NCI-H345 (cell line): ENCODE results near the gene ODF2L.
"Not testable (repeated sequence)": the region's sequence is repeated elsewhere in the genome, so short reads cannot be mapped to it uniquely, and the experiment has no call there.

ENCODE experiments used
- DNase-seq: peaks from one replicate; lab custom pipeline; 2025; lab: John Stamatoyannopoulos, UW

ODF2L gene

DNA sequence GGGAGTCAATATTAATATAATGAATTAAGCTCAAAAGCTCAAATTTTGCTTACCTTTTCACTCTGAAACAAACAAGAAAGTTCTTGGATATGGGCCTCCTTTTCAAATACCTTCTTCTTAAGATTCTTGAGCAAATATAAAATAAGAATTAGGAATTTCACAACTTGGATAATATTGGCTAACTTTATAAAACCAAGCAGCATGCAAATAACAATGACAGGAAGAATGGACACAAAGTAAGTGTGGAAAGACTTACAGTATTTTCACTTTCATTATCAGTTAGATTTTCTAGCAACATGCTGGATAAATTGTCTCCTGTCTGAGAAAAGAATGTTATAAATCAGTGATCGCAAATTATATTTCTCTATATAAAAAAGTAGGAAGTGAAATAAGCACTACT is 13.2 kb downstream of the ODF2L start:
- DNase-seq, result no peak

DNA sequence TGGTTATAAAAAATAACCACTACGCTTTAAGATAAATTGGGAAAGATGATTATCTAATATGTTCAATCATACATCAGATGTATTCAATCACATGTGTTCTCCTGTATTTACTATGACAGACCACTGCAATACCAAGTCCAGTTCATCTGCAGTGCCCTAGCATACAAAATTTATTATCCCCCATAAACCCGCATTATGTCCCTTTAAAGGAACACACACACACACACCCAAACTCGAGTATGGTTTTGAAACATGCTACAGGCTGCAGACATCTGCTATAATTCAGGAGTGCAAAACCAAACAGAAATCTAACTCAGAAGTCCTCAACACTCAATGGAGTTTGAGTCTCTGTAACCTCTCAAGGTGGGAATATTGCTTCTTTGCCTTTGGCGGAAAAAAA is 14.9 kb downstream of the ODF2L start:
- no peak for DNase-seq

DNA sequence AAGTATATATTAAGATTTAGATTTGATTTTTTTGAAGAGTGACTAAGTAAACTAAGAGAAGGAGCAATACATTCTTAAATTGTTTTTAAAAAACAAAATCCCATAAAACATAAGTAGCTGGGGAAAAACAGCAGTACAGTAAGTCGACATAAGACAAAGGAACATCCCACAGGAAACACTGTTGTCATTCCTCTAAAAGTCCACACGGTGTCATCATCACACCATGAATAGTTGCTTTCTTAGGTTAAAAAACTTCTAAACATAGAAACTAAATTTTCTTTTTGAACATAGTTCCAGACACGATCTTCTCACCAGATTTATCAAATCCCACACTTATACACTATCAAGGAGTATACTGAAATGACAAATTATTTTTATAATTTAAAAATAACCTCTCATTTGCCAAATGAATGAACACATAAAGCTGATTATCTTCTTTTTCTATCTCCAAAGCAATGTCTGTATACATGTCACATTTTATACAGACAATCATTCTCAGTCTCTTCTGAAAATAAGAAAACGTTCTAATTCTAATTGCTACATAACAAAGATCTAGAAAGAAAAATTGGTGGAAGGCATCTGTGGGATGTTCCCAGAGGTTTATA is 15.8 kb downstream of the ODF2L start:
- DNase-seq, result peak; percentile 37

GRCh38 chr1:86378813-86379212 is 17.3 kb downstream of the ODF2L start:
- DNase-seq, result no peak

DNA sequence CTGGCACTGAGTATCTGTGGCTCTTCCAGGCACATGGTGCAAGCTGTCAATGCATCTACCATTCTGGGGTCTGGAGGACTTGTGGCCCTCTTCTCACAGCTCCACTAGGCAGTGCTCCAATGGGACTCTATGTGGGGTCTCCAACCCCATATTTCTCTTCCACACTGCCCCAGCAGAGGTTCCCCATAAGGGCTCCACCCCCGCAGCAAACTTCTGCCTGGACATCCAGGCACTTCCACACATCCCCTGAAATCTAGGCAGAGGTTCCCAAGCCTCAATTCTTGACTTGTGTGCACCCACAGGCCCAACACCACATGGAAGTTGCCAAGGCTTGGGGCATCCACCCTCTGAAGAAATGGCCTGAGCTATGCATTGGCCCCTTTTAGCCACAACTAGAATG is 18.8 kb downstream of the ODF2L start:
- DNase-seq, result no peak

DNA sequence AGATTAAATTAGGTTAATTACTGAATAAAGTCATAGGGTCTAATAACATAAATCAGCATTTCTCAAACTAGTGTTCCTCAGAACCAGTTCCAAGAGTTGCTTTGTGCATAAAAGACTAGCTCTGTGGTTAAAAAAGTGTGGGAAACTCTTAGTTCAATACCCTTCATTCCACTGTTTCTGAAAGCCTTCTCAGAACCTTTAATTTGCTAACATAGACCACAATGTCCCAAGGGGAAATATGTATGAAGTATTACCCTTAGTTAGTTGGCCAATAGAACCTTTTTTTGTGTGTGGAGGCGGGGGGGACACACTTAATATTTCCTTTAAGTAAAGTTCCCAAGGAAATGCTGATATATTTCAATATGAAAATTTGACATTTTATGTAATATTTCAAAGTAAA is 20.4 kb downstream of the ODF2L start:
- DNase-seq, result no peak

GRCh38 chr1:86370601-86371022 is 25.5 kb downstream of the ODF2L start:
- DNase-seq, result no peak

- no peak for DNase-seq
Observed at GRCh38 chr1:86365896-86366295, 30.2 kb downstream of the ODF2L start.

- DNase-seq, result no peak
Observed at GRCh38 chr1:86362807-86363206, 33.3 kb downstream of the ODF2L start.

DNA sequence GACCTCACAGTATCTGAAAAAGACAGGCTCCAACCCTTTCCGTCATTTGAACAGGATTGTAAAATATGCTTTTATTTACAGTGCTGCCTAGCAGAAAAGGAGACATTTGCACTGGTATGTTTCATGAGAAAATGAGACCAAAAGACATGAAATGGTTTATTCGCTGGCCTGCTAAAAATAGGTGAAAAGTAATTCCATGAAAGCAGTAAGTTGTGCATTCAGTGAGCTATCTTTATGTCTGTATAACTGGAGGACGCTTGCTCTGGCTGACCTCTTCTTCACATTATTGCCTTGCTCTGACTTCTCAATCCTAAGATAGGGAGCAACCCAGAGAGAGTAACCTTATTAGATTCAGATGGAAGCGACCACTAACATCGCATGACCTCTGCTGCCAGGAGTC is 38.3 kb downstream of the ODF2L start:
- no peak for DNase-seq

GRCh38 chr1:86356247-86356646 is 39.9 kb downstream of the ODF2L start:
- no peak for DNase-seq

GRCh38 chr1:86352086-86352485 is 44.0 kb downstream of the ODF2L start:
- no peak for DNase-seq

- not testable (repeated sequence) for DNase-seq
Observed at GRCh38 chr1:86350230-86350629, 45.9 kb downstream of the ODF2L start.

DNA sequence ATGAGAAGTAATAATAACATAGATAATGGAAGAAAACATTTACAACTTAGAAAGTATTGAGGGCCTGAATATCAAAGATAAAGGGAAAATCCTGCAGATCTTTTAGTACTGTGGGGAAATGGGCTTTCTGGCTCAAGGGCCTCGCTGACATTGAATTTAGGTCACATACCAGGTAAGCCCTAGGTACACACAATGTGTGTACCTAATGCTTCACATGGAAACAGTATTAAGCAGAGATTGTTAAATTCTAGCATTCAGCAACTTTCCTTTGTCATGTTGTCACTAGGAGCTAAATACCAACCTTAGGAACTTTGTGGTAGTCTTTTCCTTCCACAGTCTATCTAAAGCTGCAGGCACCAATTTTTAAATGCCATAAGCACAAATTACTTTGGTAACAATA is 49.7 kb downstream of the ODF2L start:
- DNase-seq, result no peak

- DNase-seq, result no peak
Observed at GRCh38 chr1:86345042-86345441, 51.1 kb downstream of the ODF2L start.

GRCh38 chr1:86339906-86340305 is 56.2 kb downstream of the ODF2L start:
- DNase-seq, result no peak

DNA sequence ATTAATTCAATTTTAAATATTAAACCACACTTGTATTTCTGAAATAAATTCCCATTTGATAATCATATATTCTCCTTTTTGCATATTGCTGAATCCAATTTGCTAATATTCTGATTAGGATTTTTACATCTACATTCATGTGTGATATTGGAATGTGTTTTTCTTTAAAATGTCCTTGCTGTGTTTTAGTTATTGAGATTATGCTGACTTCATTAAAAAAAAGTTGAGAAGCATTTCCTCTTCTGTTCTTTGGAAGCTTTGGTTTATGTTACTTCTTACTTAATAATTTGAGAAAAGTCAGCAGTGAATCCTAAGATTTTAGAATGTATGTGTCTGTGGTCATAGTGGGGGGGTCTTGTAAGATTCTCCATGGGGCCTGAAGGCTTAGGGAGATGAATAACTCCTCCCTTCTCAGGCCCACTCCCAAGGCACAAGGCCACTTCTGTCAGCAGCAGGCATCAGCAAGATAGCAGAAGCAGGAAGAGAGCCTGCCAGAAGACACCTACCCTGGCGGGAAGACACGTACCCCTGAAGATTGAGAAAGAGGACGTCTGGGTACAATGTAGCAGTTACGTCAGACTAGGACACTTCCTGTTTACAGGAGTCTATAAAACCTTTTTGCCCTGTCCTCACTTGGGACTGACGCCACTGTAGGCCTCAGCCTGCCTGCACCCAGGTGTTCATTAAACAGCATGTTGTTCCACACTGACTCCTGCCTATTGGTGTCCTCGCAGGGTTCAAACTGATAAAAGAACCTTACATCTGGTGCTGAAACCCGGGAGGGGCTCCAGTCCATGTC is 56.9 kb downstream of the ODF2L start:
- DNase-seq, result no peak

DNA sequence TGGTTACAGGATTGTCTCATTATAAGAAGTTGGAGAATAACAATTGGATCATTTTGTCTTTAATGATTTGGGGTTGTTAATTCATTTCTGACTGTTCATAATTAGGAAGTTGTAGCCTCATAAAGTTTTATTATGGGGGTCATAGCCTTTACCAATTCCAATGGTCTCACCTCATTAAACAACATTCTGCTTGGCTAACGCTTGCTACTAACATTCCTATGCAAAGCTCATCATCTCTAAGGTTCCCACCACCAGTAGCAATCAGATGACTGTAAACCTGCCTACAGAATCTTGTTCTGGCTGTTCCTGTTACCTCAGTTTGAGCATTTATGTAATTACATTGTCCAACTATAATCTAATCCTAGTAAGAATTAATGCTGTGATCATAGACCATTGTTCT is 60.2 kb downstream of the ODF2L start:
- no peak for DNase-seq

GRCh38 chr1:86325264-86325663 is 70.9 kb downstream of the ODF2L start:
- no peak for DNase-seq

GRCh38 chr1:86324130-86324822 is 71.8 kb downstream of the ODF2L start:
- no peak for DNase-seq

GRCh38 chr1:86322241-86322640 is 73.9 kb downstream of the ODF2L start:
- no peak for DNase-seq

GRCh38 chr1:86318436-86318835 is 77.7 kb downstream of the ODF2L start:
- DNase-seq, result no peak

GRCh38 chr1:86317926-86318325 is 78.2 kb downstream of the ODF2L start:
- no peak for DNase-seq
